DOHH2 (cell line): Measurements from ENCODE around the gene L3MBTL2.

Experiments
- EZH2phosphoT487 ChIP-seq: fragments of 200-600 bp; sonication (generic); IDR thresholded peaks from 2 replicates; pipeline ENCODE4 v1.6.1; 2017; ENCODE audit warnings: borderline replicate concordance, mild to moderate bottlenecking, antibody characterized with exemption, low read length, moderate library complexity, mixed read lengths
- TF ChIP-seq, protein P1 (sequence below): fragments of 200-600 bp; sonication (generic); IDR thresholded peaks from one replicate; pipeline ENCODE4 v1.5.1; 2014; ENCODE audit warnings: antibody characterized with exemption, mild to moderate bottlenecking, low read depth, low read length; ENCODE audit not compliant: poor library complexity, severe bottlenecking

DNA sequence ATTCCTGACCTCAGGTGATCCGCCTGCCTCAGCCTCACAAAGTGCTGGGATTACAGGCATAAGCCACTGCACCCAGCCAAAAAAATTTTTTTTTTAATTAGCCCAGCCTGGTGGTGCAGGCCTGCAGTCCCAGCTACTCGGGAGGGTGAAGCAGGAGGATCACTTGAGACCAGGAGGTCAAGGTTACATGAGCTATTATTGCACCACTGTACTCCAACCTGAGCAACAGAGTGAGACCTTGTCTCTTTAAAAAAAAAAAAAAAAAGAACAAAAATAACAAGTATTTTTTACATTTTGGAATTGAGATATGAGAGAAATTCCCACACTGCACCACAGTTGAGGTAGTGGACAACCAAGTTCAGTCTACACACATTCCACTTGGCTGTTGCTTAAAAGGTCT is 13.6 kb upstream of the L3MBTL2 start:
- TF ChIP-seq, protein P1, sequence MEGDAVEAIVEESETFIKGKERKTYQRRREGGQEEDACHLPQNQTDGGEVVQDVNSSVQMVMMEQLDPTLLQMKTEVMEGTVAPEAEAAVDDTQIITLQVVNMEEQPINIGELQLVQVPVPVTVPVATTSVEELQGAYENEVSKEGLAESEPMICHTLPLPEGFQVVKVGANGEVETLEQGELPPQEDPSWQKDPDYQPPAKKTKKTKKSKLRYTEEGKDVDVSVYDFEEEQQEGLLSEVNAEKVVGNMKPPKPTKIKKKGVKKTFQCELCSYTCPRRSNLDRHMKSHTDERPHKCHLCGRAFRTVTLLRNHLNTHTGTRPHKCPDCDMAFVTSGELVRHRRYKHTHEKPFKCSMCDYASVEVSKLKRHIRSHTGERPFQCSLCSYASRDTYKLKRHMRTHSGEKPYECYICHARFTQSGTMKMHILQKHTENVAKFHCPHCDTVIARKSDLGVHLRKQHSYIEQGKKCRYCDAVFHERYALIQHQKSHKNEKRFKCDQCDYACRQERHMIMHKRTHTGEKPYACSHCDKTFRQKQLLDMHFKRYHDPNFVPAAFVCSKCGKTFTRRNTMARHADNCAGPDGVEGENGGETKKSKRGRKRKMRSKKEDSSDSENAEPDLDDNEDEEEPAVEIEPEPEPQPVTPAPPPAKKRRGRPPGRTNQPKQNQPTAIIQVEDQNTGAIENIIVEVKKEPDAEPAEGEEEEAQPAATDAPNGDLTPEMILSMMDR: no peak
- TF ChIP-seq EZH2phosphoT487: no peak
